Heart right ventricle (tissue), 16 donors: ENCODE measurements around the gene VPS51. TPM values are rescaled to one million over a fixed set of nuclear protein-coding genes. Genes with fewer than 3 reads are reported as not detected.

ENCODE experiments used
- ATAC-seq, 8 donors: fragments of 200-7000 bp; cut with Tn5 transposase; one replicate each; pipeline ENCODE4 v1.9.1; 2020; ENCODE audit warnings: mild to moderate bottlenecking in 8 of 8, moderate library complexity in 8 of 8, moderate number of reproducible peaks in 1 of 8
- DNase-seq, 2 donors: peaks; one replicate each; pipeline ENCODE4 v3.0.0-alpha.2; 2020
- H3K27ac ChIP-seq, 10 donors: fragments of 200-600 bp; sonication (generic) in 2 of 10; one replicate each; pipeline versions ENCODE4 v1.5.0 to v1.8.0; 2020 to 2022; ENCODE audit warnings: mild to moderate bottlenecking in 3 of 10
- H3K27me3 ChIP-seq, 7 donors: fragments of 200-600 bp; one replicate each; pipeline ENCODE4 v1.8.0; 2021 to 2022; ENCODE audit warnings: mild to moderate bottlenecking in 2 of 7
- H3K36me3 ChIP-seq, 9 donors: fragments of 200-600 bp; sonication (generic) in 1 of 9; one replicate each; pipeline versions ENCODE4 v1.5.0 to v1.8.0; 2020 to 2022; ENCODE audit warnings: mild to moderate bottlenecking in 2 of 9
- H3K4me1 ChIP-seq, 9 donors: fragments of 200-600 bp; sonication (generic) in 1 of 9; one replicate each; pipeline versions ENCODE4 v1.5.0 to v1.8.0; 2020 to 2022; ENCODE audit warnings: mild to moderate bottlenecking in 4 of 9
- H3K4me3 ChIP-seq, 10 donors: fragments of 200-600 bp; sonication (generic) in 2 of 10; one replicate each; pipeline versions ENCODE4 v1.5.0 to v1.8.0; 2020 to 2022; ENCODE audit warnings: mild to moderate bottlenecking in 7 of 10, moderate library complexity in 2 of 10
- H3K9me3 ChIP-seq, 11 donors: fragments of 200-600 bp in 10 of 11; sonication (generic) in 2 of 11; one replicate each; pipeline versions ENCODE4 v1.5.0 to v1.8.0; 2013 to 2022; ENCODE audit warnings: mild to moderate bottlenecking in 2 of 11, control low read depth in 1 of 11, moderate library complexity in 1 of 11
- WGBS, 2 donors: extraction: QIAGEN DNeasy Blood & Tissue Kit; methylation state at CpG; one replicate each; pipeline ENCODE4 v1.1.7; 2013; ENCODE audit warnings: inconsistent platforms in 1 of 2; 5-methylcytosine and 5-hydroxymethylcytosine counted together
- intact Hi-C, 10 donors: fragments of 100-400 bp; cut with DNase I; formaldehyde crosslinking; loops; one replicate each; pipeline versions ENCODE4 v1.11.1 to v1.14.2; 2022
- polyA plus RNA-seq, 2 donors: library from polyadenylated mRNA; stranded (reverse); fragments of 200-250 nt; gene quantifications; one replicate each; pipeline ENCODE4 v1.2.3, GENCODE V29; 2013
- total RNA-seq, 10 donors: library from RNA; stranded (reverse); fragmentation: NEBNext Ultra II Directional in 3 of 10; extraction: Animal tissue kit (Norgen Biotek cat#: 25700) in 3 of 10; gene quantifications; one replicate each; pipeline versions ENCODE4 v1.2.1 to v1.2.4, GENCODE V29; 2021 to 2023
- TF ChIP-seq, protein P1 (sequence below), 9 donors: fragments of 200-600 bp; sonication (generic) in 2 of 9; IDR thresholded peaks; one replicate each; pipeline versions ENCODE4 v1.5.0 to v1.8.0; 2021 to 2022; ENCODE audit warnings: antibody characterized with exemption in 9 of 9, mild to moderate bottlenecking in 5 of 9, moderate library complexity in 1 of 9
- donor health status: Arrhythmogenic right ventricular cardiomyopathy.
- donor health status: ischemic (EF 13 %, LVEDD 7.1; RV severe dilation, severe dysfunction).
- donor health status: healthy with polysubstance abuse.
- donor health status: DM: no; HTN: yes; CAD: no.
- donor health status: DM: no; HTN: no; CAD: no.
- donor health status: ischemic (EF 25% LVEDD 6.9; RV normal size, moderate dysfunction).
- donor health status: ischemic (EF 25% LVEDD 5.7; RV mildly dilated, moderate dysfunction).
- donor health status: healthy.
- donor health status: DM: yes; HTN: yes; CAD: no.
- donor health status: Ischemic cardiomyopathy.
- donor health status: ischemic (EF 35%, LVEDD 5.7; RV mildly dilated, moderate dysfunction).
- donor health status: nonischemic (EF 11% LVEDD 7.7; RV severe dilation, severe dysfunction).
- donor health status: DM: yes; HTN: yes; CAD: no.
- donor health status: PGD.
- donor health status: ischemic (EF 29% LVEDD 5.4; RV normal size, mild dysfunction).
- donor health status: nonischemic (EF 23%, LVEDD 6.1; RV moderate dilation, normal function).

Gene VPS51
- total and polyA plus RNA-seq, 12 donors = 79.2 to 123 (median 100) TPM

DNA sequence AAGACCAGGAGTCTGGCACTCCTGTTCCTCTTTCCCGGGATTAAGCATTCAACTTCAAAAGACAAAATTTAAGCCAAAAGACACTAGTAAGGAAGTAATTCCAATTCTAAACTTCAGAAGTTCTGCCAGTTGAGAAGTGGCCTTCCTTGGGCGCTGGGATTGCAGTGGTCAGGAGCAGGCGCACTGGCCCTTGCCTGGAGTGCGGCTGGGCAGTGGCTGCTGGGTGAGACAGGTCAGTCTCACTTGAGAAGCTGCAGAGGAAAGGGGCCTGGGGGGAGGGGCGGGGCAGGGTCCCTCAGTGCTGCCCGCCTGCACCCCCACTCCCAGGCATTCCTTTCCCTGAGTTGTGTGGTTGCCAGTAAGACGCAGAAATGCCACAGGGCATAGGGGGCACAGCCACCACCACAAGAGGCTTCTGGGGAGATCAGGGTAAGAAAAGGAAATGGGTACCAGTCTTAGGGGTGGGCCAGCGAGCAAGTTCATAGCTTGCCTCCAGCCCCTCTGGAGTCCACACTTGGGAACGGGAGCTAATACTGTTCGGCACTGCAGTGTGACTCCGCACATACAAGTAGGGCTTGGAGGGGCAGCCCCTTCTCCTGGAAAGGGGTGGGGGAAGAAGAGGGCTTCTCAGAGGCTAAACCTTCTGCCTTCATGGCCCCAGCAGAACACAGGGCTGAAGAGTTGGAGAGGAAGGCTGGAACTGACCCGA lies 31.6 kb downstream of the VPS51 start:
- Histone ChIP-seq H3K36me3 (peaks cover 7 to 89% (median 73%) of the 10 kb centered on the region in 9 donors), H3K4me1 (peaks cover 3 to 20% (median 12%) of the 10 kb centered on the region in 9 donors), H3K9me3 (no peaks in the 10 kb centered on the region), H3K27ac (no peak overlapping the region), H3K27me3 (no peaks in the 10 kb centered on the region), H3K4me3 (no peak overlapping the region)
- DNase-seq (no peak), ATAC-seq (no peak)
- WGBS, 2 donors = 80 to 84% methylated on average over 12 of the region's 12 CpGs
- TF ChIP-seq, protein P1, sequence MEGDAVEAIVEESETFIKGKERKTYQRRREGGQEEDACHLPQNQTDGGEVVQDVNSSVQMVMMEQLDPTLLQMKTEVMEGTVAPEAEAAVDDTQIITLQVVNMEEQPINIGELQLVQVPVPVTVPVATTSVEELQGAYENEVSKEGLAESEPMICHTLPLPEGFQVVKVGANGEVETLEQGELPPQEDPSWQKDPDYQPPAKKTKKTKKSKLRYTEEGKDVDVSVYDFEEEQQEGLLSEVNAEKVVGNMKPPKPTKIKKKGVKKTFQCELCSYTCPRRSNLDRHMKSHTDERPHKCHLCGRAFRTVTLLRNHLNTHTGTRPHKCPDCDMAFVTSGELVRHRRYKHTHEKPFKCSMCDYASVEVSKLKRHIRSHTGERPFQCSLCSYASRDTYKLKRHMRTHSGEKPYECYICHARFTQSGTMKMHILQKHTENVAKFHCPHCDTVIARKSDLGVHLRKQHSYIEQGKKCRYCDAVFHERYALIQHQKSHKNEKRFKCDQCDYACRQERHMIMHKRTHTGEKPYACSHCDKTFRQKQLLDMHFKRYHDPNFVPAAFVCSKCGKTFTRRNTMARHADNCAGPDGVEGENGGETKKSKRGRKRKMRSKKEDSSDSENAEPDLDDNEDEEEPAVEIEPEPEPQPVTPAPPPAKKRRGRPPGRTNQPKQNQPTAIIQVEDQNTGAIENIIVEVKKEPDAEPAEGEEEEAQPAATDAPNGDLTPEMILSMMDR (IDR thresholded peaks at IDR 0.05) = no peak
- intact Hi-C loops = no loop called here

GRCh38 chr11:65128182-65129145 lies 32.5 kb downstream of the VPS51 start:
- no peak for DNase-seq
- no peak overlapping the region for H3K27ac ChIP-seq
- H3K4me3 ChIP-seq = no peak overlapping the region
- H3K27me3 ChIP-seq = no peaks in the 10 kb centered on the region
- ATAC-seq = no peak
- 84% methylated on average over 15 of the region's 15 CpGs for WGBS, 2 donors
- intact Hi-C loops = no loop called here
- H3K36me3 ChIP-seq = peaks cover 7 to 94% (median 73%) of the 10 kb centered on the region in 9 donors
- TF ChIP-seq, protein P1 (IDR thresholded peaks at IDR 0.05) = no peak
- peaks cover 6 to 20% (median 13%) of the 10 kb centered on the region in 9 donors for H3K4me1 ChIP-seq
- H3K9me3 ChIP-seq = no peaks in the 10 kb centered on the region

DNA sequence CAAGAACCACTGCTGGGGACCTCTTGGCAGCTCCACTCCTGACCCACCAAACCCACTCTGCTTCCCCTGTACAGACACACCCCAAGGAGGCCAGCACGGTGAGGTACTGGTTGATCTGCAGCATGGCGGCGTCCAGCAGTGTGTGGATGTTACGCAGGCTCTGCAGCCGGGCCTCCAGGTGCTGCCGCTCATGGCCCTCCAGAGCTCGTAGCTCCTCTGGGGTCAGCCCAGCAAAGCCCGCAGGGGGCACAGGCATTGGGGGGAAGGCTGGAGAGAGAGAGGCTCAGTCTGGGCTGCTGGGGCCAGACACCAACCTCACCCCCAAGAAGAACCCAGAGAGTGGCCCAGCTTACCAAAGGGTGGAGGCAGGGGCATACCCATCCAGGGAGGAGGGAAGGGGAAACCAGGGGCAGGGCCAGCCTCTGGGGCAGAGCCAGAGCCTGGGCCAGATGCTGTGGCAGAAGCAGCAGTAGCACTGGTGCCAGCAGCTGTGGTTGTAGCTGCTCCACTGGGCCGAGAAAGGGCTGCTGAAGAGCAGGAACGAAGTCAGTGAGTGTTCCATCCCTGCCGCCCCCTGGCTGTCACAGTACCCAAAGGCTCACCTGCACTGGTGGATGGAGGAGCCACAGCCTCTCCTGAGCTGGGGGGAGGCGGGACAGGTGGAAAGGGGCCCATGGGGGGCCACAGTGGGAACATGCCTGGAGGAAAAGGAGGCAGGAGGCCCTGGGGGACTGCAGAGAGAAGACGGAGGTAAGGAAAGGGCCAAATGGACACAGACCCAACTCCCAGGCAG lies 33.8 kb downstream of the VPS51 start:
- ATAC-seq (no peak), DNase-seq (no peak)
- Histone ChIP-seq H3K9me3 (no peaks in the 10 kb centered on the region), H3K4me3 (no peak overlapping the region), H3K4me1 (peaks cover 6 to 24% (median 17%) of the 10 kb centered on the region in 9 donors), H3K27me3 (no peaks in the 10 kb centered on the region), H3K36me3 (peaks cover 7 to 84% (median 66%) of the 10 kb centered on the region in 9 donors), H3K27ac (no peak overlapping the region)
- intact Hi-C loops = loop anchor here in 2 of 10 donors (10.0 kb wide), 1 partner anchor 125 kb away; no protein-coding TSS in a partner anchor
- 86 to 90% methylated on average over 13 of the region's 13 CpGs for WGBS, 2 donors
- TF ChIP-seq, protein P1 (IDR thresholded peaks at IDR 0.05) = no peak
